WTC11 (cell line): ENCODE results near the gene NXN.

Experiments used
- CREB1 ChIP-seq: sonication (generic); formaldehyde crosslinking; IDR thresholded peaks from 2 replicates; pipeline ENCODE4 v1.8.0; 2023; ENCODE audit warnings: mild to moderate bottlenecking, missing genetic modification reagents
- CTCF ChIP-seq: fragments of 200-600 bp; IDR thresholded peaks from 2 replicates; pipeline ENCODE4 v1.8.0; 2022; ENCODE audit warnings: antibody characterized with exemption
- E2F5 ChIP-seq: sonication (generic); formaldehyde crosslinking; IDR thresholded peaks from 2 replicates; pipeline ENCODE4 v1.8.1; 2022; ENCODE audit warnings: mild to moderate bottlenecking, moderate library complexity, missing genetic modification reagents
- ELF4 ChIP-seq: sonication (generic); formaldehyde crosslinking; IDR thresholded peaks from 2 replicates; pipeline ENCODE4 v1.8.1; 2022; ENCODE audit warnings: low read depth, mild to moderate bottlenecking, moderate library complexity, missing genetic modification reagents
- FOXP1 ChIP-seq: sonication (generic); formaldehyde crosslinking; IDR thresholded peaks from 2 replicates; pipeline ENCODE4 v1.8.0; 2022; ENCODE audit warnings: missing genetic modification reagents, mild to moderate bottlenecking, moderate library complexity, borderline replicate concordance
- MYBL2 ChIP-seq: sonication (generic); formaldehyde crosslinking; IDR thresholded peaks from 2 replicates; pipeline ENCODE4 v1.8.1; 2023; ENCODE audit warnings: mild to moderate bottlenecking, moderate library complexity, missing genetic modification reagents
- NR2C2 ChIP-seq: sonication (generic); formaldehyde crosslinking; IDR thresholded peaks from 2 replicates; pipeline ENCODE4 v1.8.0; 2022; ENCODE audit warnings: mild to moderate bottlenecking, missing genetic modification reagents
- PREB ChIP-seq: sonication (generic); formaldehyde crosslinking; IDR thresholded peaks from 2 replicates; pipeline ENCODE4 v1.8.1; 2022; ENCODE audit warnings: mild to moderate bottlenecking, missing genetic modification reagents, moderate library complexity, borderline replicate concordance
- SP1 ChIP-seq: sonication (generic); formaldehyde crosslinking; conservative IDR thresholded peaks from 2 replicates; pipeline ENCODE4 v1.8.1; 2022; ENCODE audit warnings: missing genetic modification reagents
- ZBTB21 ChIP-seq: sonication (generic); formaldehyde crosslinking; IDR thresholded peaks from 2 replicates; pipeline ENCODE4 v1.8.1; 2023; ENCODE audit warnings: mild to moderate bottlenecking, missing genetic modification reagents, borderline replicate concordance
- ZNF423 ChIP-seq: fragments of 250-450 bp; sonication (Bioruptor Pico); IDR thresholded peaks from 2 replicates; pipeline ENCODE4 v2.1.2; 2022; ENCODE audit warnings: mild to moderate bottlenecking, moderate library complexity

- no peak for TF ChIP-seq CTCF
- TF ChIP-seq E2F5 (CRISPR knock-in tag), result no peak
- no peak for TF ChIP-seq ZBTB21 (CRISPR knock-in tag)
- no peak for TF ChIP-seq PREB (CRISPR knock-in tag)
- no peak for TF ChIP-seq MYBL2 (CRISPR knock-in tag)
- no peak for TF ChIP-seq ZNF423 (CRISPR knock-in tag)
- TF ChIP-seq NR2C2 (CRISPR knock-in tag), result no peak
- TF ChIP-seq FOXP1 (CRISPR knock-in tag), result no peak
- no peak for TF ChIP-seq SP1 (CRISPR knock-in tag)
- TF ChIP-seq ELF4 (CRISPR knock-in tag), result no peak
- TF ChIP-seq CREB1, result no peak
Measured at GRCh38 chr17:896454-896853, 83.1 kb downstream of the NXN start.
